NB4 (cell line): ENCODE results near the gene TFPI.
"Not testable (repeated sequence)": the region's sequence is repeated elsewhere in the genome, so short reads cannot be mapped to it uniquely, and the experiment has no call there.

ENCODE experiments used
- DNase-seq: peaks from one replicate; pipeline ENCODE4 v3.0.0; 2010; ENCODE audit warnings: low read depth
- H3K4me3 ChIP-seq: one replicate; pipeline ENCODE4 v1.5.1; 2011; ENCODE audit warnings: mild to moderate bottlenecking, low read depth, low read length, moderate library complexity
- MYC ChIP-seq: IDR thresholded peaks from 2 replicates; pipeline ENCODE4 v1.6.1; 2011; ENCODE audit warnings: low read depth, low read length
- POLR2A ChIP-seq: IDR thresholded peaks from 2 replicates; pipeline ENCODE4 v1.6.1; 2011; ENCODE audit warnings: mild to moderate bottlenecking; ENCODE audit not compliant: insufficient read length; ENCODE audit errors: extremely low read depth
- TF ChIP-seq, protein P1 (sequence below): IDR thresholded peaks from one replicate; pipeline ENCODE4 v1.5.1; 2012; ENCODE audit warnings: low read depth, low read length
- TF ChIP-seq, protein P2 (sequence below): IDR thresholded peaks from 2 replicates; pipeline ENCODE4 v1.6.1; 2011; ENCODE audit warnings: low read depth, low read length

The TFPI gene

GRCh38 chr2:187519419-187520120 lies 34.7 kb downstream of the TFPI start:
- no peak overlapping the region for H3K4me3 ChIP-seq
- DNase-seq = no peak
- TF ChIP-seq POLR2A = no peak
- TF ChIP-seq, protein P1, sequence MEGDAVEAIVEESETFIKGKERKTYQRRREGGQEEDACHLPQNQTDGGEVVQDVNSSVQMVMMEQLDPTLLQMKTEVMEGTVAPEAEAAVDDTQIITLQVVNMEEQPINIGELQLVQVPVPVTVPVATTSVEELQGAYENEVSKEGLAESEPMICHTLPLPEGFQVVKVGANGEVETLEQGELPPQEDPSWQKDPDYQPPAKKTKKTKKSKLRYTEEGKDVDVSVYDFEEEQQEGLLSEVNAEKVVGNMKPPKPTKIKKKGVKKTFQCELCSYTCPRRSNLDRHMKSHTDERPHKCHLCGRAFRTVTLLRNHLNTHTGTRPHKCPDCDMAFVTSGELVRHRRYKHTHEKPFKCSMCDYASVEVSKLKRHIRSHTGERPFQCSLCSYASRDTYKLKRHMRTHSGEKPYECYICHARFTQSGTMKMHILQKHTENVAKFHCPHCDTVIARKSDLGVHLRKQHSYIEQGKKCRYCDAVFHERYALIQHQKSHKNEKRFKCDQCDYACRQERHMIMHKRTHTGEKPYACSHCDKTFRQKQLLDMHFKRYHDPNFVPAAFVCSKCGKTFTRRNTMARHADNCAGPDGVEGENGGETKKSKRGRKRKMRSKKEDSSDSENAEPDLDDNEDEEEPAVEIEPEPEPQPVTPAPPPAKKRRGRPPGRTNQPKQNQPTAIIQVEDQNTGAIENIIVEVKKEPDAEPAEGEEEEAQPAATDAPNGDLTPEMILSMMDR = no peak
- TF ChIP-seq, protein P2, sequence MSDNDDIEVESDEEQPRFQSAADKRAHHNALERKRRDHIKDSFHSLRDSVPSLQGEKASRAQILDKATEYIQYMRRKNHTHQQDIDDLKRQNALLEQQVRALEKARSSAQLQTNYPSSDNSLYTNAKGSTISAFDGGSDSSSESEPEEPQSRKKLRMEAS = no peak
- TF ChIP-seq MYC = no peak

DNA sequence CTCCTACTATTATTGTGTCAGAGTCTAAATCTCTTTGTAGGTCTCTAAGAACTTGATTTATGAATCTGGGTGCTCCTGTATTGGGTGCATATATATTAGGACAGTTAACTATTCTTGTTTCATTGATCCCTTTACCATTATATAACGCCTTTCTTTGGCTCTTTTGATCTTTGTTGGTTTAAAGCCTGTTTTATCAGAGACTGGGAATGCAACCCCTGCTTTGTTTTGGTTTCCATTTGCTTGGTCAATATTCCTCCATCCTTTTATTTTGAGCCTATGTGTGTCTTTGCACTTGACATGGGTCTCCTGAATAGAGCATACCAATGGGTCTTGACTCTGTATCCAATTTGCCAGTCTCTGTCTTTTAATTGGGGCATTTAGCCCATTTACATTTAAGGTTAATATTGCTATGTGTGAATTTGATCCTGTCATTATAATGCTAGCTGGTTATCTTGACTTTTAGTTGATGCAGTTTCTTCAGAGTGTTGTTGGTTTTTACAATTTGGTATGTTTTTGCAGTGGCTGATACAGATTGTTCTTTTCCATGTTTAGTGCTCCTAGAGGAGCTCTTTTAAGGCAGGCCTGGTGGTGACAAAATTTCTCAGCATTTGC lies 36.4 kb downstream of the TFPI start:
- not testable (repeated sequence) for DNase-seq, H3K4me3 ChIP-seq

- DNase-seq, H3K4me3 ChIP-seq: not testable (repeated sequence)
Observed at GRCh38 chr2:187516630-187517510, 37.4 kb downstream of the TFPI start.

- DNase-seq = no peak
- TF ChIP-seq POLR2A (no peak), MYC (no peak)
- TF ChIP-seq, protein P1 = no peak
- TF ChIP-seq, protein P2 = no peak
Observed at GRCh38 chr2:187514930-187515329, 39.3 kb downstream of the TFPI start.

DNA sequence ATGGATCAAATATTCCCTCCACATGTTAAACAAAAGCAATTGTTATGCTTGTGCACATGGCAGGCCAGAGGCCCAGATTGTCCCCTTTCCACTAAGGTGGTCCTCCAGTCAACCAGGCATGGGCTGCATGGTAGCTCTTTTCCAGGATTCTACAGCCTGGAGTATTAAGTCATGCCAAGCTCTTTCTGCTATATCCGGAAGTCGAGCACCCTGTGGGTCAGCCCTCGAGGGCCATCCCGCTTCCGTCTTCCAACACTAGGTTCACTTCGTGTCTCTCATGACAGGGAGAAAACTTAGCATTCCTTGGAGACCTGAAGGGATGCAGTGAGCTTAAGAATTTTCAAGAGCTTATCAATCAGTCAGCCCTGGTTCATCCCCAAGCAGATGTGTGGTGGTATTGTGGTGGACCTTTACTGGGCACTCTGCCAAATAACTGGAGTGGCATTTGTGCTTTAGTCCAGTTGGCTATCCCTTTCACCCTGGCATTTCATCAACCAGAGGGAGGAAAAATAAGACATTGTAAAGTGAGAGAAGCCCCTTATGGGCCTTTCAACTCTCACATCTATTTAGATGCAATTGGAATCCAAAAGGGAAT lies 39.9 kb downstream of the TFPI start:
- not testable (repeated sequence) for DNase-seq, H3K4me3 ChIP-seq

More at GRCh38 chr2:187514930-187515329, 39.3 kb downstream of the TFPI start:
- H3K4me3 ChIP-seq = no peak overlapping the region

GRCh38 chr2:187513460-187514234 lies 40.6 kb downstream of the TFPI start:
- not testable (repeated sequence) for DNase-seq, H3K4me3 ChIP-seq

DNA sequence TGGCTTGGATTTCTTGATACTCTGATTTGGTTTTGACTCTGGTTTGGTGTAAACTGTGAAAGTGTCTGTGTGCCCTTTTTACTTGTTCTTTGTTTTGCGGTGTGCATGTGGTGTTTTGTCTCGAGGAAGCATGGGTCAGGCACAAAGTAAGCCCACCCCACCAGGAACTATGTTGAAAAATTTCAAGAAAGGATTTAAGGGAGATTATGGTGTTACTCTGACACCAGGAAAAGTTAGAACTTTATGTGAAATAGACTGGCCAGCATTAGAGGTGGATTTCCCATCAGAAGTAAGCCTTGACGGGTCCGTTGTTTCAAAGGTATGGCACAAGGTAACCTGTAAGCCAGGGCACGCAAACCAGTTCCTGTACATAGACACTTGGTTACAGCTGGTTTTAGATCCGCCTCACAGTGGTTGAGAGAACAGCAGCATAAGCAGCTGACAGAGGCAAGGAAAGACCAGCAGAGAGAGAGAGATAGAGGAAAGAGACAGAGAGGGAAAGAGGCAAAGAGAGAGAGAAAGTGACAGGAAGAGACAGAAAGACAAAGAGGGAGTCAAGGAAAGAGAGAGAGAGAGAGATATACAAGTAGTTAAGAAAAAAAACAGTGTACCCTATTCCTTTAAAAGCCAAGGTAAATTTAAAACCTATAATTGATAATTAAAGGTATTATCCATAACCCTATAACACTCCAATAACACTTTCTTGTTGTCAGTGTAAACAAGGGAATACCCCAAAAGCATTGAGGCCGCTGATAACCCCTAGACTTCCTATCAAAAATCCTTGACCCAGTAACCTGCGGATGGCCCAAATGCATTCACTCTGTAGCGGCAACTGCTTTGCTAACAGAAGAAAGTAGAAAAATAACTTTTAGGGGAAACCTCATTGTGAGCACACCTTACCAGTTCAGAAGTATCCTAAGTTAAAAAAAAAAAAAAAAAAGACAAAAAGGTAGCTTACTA lies 42.6 kb downstream of the TFPI start:
- TF ChIP-seq MYC = no peak
- TF ChIP-seq, protein P1 = no peak
- TF ChIP-seq, protein P2 = no peak
- no peak for TF ChIP-seq POLR2A
- no peak overlapping the region for H3K4me3 ChIP-seq
- DNase-seq = no peak

DNA sequence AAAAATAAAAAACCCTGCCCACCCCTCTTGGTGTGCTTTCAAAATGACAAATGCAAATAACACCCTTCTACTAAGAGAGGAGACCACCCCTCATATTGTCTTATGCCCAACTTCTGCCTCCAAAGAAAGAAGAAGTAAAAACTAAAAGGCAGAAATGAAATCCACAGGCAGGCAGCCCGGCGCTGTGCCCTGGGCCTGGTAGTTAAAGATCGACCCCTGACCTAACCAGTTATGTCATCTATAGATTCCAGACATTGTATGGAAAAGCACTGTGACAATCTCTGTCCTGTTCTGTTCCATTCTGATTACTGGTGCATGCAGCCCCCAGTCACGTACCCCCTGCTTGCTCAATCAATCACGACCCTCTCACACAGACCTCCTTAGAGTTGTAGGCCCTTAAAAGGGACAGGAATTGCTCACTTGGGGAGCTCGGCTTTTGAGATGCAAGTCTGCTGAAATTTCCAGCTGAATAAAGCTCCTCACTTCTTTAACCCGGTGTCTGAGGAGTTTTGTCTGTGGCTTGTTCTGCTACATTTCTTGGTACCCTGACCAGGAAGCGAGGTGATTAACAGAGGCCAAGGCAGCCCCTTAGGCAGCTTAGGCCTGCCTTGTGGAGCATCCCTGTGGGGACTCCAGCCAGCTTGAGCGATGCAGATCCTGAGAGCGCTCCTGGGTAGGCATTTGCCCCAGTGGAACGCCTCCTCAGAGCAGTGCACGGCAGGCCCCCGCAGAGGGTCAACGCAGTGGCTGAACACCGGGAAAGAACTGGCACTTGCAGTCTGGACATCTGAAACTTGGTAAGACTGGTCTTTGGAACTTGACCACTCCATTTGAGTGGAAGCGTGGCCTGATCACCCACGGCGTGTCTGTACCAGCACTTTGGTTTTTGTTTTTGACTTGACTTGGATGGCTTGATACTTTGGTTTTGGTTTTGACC lies 43.5 kb downstream of the TFPI start:
- not testable (repeated sequence) for H3K4me3 ChIP-seq, DNase-seq
